Esophagus mucosa (tissue), 1 donor: ENCODE data around the gene EPB41L4A. TPM values are rescaled to one million over a fixed set of nuclear protein-coding genes. Genes with fewer than 3 reads are reported as not detected.
"Not testable (repeated sequence)": the region's sequence is repeated elsewhere in the genome, so short reads cannot be mapped to it uniquely, and the experiment has no call there.

ENCODE experiments used
- ATAC-seq: fragments of 200-7000 bp; cut with Tn5 transposase; one replicate; pipeline ENCODE4 v1.9.1; 2020
- total RNA-seq: library from RNA; stranded (reverse); gene quantifications from one replicate; pipeline ENCODE4 v1.2.4, GENCODE V29; 2023
- donor health status: DM: yes; HTN: yes; CAD: no.

The EPB41L4A gene
- total RNA-seq, 1 donor from 2014 or later, result 35.1 TPM

DNA sequence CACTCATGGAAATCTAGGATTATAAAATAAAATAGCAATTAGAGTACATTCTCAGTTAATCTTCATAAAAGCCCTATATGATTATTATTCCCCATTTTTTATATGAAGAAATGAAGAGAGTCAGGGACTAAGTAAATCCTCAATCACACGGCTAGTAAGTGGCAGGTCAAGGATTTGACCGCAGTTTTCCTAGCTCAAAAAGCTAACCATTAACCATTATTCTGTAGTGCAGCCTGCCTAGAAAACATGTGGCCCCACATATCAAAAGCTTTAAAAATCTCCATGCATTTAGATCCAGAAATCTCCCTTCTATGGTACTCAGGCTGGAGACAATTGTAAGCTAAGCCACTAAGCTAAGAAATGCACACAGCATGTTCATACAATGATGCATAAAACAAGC, 21.4 kb downstream of the EPB41L4A start:
- no peak for ATAC-seq

DNA sequence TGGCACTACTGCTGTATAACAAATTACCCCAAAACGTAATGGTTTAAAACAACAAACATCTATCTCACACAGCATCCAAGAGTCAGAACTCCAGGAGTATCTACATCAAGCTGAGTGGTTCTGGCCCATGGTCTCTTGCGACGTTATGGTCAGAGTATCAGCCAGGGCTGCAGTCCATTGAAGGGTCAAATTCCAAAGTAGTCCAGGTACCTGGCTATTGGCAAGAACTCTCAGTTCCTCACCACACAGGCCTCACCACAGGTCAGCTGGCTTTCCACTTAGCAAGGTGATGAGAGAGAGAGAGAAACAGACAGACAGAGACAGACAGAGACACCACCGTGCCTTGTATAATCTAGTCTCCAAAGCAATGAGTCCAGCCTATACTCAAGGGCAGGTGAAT, 22.6 kb downstream of the EPB41L4A start:
- ATAC-seq, result no peak

DNA sequence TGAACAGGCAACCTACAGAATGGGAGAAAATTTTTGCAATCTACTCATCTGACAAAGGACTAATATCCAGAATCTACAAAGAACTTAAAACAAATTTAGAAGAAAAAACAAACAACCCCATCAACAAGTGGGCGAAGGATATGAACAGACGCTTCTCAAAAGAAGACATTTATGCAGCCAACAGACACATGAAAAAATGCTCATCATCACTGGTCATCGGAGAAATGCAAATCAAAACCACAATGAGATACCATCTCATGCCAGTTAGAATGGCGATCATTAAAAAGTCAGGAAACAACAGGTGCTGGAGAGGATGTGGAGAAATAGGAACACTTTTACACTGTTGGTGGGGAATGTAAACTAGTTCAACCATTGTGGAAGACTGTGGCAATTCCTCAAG, 23.8 kb downstream of the EPB41L4A start:
- ATAC-seq, result not testable (repeated sequence)

DNA sequence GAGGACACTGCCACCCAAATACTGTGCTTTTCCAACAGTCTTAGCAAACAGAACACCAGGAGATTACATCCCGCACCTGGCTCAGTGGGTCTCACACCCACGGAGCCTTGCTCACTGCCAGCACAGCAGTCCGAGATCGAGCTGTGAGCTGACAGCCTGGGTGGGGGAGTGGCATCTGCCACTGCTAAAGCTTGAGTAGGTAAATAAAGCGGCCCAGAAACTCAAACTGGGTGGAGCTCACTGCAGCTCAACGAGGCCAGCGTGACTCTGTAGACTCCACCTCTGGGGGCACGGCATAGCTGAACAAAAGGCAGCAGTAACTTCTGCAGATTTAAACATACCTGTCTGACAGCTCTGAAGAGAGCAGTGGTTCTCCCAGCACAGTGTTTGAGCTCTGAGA, 28.8 kb downstream of the EPB41L4A start:
- peak; percentile 99 for ATAC-seq

DNA sequence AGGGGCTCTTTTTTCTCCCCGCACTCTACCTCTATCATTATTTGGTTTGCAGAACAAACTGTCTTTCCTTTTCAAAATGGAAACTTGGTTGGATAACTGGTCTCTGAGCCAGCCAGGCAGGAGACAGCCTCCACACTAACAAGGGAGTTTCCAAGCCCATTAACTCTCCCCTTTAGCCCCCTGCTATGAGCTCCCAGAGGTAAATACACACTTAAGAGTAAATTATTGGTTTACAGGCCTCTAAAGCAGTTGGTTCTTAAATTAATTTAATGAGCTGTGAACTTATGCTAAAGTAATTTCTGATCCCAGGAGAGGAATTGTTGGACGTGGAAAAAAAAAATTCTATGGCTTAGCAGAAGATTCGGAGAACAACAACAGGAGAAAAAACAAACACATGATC, 30.3 kb downstream of the EPB41L4A start:
- no peak for ATAC-seq

DNA sequence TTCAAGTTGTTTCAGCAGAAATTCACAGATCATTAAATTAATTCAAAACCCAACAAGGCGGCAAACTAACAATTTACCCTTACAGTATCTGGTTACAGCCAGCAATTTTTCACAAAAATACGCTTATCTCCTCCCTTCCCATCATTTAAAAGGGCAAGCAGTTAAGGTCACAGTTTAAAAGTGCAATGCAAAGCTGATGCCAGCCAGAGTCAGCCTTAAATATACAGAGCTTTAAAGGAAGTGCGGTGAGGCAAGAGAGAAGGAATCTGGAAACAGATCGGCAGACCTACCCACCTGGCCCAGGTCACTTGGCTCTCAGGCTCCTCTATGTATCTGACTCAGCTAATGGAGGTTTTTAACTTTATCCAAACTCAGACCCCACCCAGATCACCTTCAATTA, 31.0 kb downstream of the EPB41L4A start:
- peak; percentile 67 for ATAC-seq

DNA sequence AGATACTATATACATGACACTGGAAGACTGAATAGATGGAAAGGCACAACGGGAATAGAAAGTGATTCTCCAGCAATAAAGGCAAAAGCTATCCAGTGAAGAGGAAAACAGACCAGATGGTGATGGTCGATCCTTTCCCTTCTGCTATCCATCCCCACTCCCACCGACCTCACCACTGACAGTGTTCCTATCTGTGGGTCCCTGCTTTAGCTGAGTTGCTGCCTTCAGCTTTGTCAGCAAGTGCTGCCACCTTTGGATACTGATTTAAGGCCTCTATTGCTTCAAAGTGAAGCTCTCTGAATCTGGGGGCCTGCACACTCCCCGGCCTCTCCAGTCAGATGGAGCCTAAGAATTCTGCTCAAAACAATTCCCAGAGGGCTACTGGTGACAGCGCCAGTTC, 32.3 kb downstream of the EPB41L4A start:
- no peak for ATAC-seq

DNA sequence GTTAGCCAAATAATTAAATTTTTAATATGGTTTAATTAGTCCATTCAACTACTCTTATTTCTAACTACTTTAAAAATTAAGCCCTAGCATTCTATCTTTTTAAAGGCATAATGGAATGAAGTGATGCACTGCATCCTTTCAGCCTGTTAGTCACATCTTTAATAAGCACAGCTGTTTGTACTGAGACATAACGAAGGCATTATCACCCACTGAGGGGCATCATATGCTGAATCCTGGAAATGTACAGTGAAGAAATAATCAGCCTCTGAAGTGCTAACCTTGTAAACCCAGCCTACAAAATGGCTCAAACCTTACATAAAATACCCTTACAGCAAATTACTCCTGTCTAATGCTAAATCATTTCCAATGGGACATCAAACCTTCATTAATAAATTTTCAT, 33.1 kb downstream of the EPB41L4A start:
- ATAC-seq, result no peak

DNA sequence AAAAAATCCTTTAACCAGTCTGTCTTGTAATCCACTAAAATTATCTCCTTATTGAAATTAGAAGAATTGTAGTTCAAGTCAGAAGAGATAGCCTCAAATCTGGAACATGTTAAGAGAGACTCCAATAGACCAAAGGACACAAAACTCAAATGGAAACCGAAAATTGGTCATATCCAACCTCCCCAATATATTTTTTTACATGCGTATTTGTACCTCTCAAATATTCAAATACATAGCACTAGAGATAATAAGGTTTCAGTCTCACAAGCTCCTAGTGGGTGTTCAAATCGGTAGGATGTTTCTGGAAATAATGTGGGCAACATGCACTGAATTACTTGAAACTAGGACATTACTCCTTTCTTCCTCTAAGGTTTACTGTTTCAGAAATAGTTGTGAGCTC, 33.5 kb downstream of the EPB41L4A start:
- no peak for ATAC-seq

DNA sequence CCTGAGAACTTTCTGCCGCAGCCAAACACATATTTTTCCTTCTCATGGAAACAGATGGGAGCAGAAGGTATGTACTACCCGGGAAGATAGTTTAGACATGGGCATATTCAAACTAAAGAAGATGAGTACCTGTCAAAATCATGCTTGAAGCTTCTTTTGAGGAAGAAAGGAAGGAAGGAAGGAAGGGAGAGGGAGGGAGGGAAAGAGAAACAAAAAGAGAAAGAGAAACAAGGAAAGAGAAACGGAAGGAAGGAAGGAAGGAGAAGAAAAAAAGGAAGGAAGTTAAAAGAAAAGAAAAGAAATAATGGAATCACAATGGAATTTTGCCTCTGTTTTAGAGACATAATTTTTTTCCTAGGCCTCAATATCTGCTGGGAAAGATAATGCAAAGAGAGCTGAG, 34.6 kb downstream of the EPB41L4A start:
- no peak for ATAC-seq

DNA sequence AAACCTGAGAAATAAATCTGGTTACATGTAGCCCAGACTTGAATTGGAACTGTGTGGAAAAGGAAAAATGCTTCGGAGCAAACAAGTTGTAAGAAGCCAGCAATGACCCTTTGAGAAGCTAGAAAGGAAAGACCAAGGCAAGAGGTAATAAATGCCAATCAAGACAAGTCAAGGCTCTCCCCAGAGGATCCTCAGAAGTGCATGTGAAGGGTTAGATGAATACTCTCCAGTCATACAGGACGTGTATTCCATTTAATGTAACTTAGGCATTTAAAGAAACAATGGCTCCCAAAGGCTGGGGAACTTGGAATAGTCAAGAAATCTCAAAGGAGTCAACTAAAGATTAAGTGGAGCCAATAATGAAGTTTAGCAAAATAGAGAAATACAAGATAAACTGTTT, 36.2 kb downstream of the EPB41L4A start:
- no peak for ATAC-seq

DNA sequence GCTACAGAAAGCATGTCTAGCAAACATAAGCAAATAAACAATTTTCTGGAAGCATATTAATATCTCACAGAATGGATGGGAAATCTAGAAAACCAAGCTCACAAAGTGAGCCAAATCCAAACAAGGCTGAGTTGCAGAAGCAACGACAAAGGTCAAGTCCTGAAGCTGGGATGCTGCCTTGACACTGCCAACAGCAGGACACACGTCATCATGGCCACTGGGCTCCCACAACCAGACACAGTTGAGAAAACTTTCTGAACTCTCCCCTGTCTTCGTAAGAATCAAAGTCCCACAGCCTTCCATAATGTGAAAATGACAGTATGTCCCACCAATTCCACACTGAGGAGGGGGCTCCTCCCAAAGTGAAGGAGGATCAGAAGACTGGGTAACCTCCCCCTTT, 37.6 kb downstream of the EPB41L4A start:
- no peak for ATAC-seq

DNA sequence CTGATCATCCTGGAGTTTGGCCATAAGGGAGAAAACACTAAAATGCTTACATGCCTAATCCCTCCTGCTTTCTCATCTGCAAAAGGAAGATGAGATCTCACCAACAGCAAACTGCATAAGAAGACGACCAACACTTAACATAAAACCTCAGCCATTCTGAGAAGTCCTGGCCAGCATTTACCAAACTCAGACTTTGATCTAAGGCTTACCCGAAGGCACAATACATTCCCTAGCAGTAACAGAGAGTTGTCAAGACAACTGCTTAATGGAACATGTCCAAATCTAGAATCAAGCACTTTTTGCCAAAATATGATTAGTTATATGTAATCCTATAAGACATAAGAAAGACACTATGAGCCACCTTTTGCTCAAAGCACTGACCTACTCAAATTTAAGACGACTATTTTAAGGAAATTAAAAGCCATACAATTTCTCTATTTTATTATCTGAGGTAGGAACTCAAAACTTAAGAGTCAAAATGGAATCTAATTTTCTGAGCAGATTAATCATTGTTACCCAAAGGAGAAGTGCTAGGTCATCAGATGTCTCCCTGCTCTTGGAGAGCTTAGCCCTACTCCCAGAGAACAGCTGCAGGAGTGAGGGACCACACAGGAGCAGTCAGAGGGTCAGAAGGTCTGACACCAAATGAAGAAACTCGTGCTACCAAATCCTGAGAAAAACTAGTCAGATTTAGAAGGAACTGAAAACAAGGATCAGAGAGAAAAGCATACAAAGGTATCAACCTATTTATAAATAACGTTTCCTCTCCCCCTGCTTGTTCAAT, 39.3 kb downstream of the EPB41L4A start:
- no peak for ATAC-seq

DNA sequence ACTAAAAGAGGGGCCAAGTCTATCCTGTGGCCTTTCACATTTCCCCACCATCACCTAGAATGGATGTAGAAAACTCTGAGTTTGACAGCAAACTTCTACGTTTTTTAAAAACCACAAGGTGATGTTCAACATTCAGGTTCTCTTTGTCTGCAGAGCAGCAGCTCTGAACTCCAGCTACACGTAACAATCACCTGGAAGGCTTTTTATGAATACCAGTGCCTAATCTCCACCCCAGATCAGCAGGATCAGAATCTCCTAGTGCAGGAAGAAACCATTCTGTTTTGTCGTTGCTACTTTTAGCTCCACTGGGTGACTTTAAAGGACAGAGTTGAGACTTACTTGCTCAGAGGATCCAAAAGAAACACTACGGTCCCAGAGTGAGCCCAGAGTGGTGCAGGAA, 44.3 kb downstream of the EPB41L4A start:
- no peak for ATAC-seq

DNA sequence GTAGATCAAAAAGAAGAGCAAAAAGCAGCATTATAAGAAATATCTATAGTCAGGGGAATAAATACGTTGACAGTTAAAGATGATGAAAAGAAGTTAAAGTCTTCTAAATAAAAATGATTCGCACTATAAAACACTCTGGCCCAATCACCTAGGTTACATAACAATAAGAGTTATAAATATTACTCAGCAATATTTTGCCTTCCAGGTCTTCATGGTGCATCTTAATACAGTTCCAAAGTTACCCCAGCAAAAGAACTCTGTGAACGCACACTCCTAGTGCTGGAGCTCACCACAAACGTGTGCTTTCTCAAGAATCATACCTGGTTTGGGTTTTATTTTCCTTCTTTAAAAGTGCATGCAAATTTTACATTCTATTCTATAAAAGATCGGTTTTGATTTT, 44.7 kb downstream of the EPB41L4A start:
- ATAC-seq, result no peak

DNA sequence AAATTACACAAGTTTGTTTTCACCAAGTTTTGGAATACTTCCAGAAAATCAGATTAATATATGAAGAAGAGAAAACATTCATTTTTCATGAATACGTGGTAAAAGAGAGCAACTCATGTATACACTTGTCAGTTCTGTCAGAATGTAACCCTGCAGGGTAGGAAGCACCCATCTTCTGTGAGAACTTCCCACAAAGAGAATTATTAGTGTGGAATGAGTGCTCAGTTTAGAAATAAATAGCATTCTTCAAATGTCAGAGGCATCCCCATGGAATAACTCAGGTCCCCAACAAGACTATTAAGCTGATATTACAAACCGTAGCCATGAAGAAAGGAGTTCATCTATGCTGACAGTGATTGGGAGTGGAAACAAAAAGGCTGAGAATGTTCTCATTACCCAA, 45.2 kb downstream of the EPB41L4A start:
- no peak for ATAC-seq

DNA sequence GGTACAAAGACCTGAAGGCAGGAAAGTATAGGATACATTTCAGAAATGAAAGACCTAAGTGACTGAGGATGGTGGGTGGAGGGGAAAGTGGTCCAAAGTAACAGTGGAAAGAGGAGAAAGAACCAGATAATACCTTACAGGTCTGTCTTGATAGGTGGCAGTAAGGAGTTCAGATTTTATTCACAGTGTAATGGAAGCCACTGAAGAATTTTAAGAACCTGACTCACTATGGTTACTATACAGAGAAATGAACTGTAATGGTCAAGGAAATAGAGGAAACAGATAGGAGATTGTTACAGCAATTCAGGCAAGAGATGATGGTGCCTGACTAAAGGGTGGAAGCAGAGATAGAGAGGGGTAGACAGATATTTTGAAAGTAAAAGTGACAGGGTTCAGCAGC, 46.5 kb downstream of the EPB41L4A start:
- ATAC-seq, result peak; percentile 60

DNA sequence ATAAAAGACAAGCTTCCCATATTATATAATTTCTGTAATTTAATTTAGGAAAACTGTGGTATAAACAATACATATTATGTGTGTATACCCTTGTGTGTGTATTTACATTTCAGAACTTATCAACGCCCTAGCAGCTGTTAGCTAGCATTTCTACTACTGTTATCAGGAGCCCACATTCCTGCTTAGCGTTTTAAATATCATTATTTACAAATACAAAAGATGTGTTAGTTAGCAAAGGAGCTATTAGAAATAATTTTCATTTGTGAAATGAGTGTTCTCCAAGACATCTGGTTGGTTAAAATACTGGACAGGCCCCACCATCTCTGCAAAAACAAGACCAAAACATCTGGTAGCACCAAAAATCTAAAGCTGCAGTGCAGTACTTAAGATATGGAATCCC, 48.0 kb downstream of the EPB41L4A start:
- no peak for ATAC-seq

DNA sequence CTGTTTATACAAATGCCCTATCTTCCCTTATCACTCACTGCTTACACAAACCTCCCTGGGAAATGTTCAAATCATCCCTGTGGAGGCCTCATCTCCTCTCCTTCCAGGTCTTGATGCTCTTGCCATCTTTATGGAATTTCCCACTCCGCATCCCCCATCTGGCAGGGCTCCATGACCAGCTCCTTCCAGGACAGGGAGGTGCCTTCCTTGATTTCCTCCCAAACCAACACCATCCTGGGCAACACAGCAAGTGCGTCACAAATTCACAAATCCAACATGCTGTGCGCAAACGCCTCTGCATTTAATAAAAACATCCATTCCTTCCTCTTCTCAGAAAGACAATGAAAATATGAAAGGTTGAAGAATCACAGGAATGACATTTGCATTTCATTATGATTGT, 51.7 kb downstream of the EPB41L4A start:
- no peak for ATAC-seq

DNA sequence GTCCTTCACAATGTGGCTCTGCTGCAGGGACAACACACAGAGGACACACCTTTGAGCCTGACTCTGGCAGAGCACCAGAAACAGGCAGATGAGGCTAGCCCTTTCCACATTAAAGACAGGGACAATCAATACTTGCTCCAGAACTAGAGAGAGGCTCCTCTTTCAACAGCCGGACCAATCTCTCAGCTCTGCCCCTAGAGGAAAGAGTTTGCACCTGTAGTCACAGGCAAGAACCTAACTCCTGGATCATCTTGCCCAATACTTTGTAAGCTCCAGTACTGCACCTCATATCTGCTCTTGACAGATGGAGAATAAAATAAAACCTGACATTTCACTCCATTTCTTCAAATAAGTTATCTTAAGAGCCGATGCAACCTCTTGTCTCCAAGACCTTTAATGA, 52.1 kb downstream of the EPB41L4A start:
- peak; percentile 76 for ATAC-seq

DNA sequence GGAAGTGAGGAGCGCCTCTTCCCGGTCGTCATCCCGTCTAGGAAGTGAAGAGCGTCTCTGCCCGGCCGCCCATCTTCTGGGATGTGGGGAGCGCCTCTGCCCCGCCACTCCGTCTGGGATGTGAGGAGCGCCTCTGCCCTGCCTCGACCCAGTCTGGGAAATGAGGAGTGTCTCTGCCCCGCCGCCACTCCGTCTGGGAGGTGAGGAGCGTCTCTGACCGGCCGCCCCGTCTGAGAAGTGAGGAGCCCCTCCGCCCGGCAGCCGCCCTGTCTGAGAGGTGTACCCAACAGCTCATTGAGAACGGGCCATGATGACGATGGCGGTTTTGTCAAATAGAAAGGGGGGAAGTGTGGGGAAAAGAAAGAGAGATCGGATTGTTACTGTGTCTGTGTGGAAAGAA, 58.3 kb downstream of the EPB41L4A start:
- ATAC-seq, result not testable (repeated sequence)

DNA sequence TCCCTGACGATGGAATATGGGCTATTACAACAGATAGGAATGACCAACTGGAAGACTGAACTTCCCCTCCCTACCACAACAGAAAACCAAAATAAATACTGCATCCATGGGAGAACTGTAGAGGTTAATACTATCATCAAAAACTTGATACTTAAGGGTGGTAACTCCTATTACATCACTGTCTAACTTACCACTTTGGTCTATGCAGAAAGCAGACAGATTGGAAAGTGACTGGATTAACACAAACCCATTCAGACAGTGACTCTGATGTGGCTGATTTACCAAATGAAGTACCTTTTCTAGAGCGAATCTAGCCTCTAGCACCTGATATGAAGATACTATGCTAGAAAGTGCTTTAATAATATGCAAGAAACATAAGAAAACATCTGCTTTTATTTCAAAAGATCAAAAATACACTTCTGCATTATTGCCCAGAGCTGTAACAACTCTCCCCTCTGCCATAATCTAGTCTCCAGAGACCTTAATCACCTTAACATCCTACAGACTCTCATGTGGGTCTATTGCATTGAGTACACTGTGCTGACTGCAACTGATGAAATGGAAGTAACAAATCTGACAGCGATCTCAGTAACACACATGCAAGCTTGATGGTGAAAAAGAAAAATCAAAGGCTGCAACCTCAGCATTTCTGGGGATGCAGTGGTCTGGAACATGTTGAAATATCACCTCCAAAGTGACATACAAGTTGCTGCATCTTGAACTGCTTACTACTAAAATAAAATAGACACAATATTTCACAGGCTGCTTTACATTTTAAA, 62.7 kb downstream of the EPB41L4A start:
- ATAC-seq, result no peak

DNA sequence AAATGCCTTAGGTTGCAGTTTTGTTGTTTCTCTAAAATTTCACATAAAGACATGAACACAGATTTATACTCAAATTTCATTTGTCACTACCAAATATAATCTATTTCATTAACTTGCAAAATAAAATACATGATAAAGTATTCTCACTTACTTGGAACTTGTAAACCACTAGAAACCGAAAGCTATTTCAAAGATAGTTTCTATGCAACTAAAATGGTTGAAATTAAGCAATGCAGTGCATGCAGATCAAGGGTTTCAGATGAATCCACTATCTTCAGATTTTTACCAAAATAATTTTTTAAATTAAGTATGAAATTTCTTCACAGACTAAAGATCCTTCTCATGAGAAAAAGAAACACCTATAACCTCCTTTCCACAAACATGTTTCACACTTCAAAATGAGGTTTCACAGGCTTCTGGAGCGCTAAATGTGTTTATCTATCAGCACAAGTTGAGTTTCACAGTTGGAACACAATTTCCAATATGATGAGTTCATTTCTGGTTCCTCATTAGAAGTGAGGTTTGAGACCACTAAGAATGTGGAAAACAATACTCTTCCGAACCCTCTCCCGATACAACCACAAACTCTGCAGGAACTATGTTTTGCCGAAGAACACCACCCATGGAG, 63.9 kb downstream of the EPB41L4A start:
- ATAC-seq, result no peak

DNA sequence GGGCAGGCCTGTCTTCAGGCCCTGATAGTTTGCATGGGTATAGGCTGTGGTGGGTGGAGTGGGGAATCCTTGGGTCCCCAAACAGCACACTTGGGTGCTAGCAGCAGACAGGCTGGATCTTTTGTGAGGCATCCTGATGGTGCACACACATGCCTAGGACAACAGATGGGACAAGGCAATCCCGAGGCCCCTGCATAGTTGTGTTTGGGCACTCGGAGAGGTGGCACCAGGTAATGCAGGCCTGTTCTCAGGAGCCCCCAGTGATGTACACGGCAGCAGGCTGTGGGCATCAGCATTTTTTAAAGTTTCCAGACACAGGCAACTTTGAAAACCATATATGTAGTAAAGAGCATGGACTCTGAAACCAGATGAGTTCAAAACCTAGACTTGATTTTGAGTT, 65.4 kb downstream of the EPB41L4A start:
- no peak for ATAC-seq
